HepG2 (cell line): ENCODE data around the gene LYST. TPM values are rescaled to one million over a fixed set of nuclear protein-coding genes. Genes with fewer than 3 reads are reported as not detected.

Source experiments
- ARHGAP35 ChIP-seq: sonication (generic); formaldehyde crosslinking; IDR thresholded peaks from 2 replicates; pipeline ENCODE4 v1.9.0; 2022; ENCODE audit warnings: mild to moderate bottlenecking, inconsistent platforms, moderate library complexity, missing genetic modification reagents, borderline replicate concordance
- BCL6 ChIP-seq: IDR thresholded peaks from 2 replicates; pipeline ENCODE4 v1.6.1; 2016; ENCODE audit warnings: missing genetic modification reagents, missing compliant biosample characterization
- MIXL1 ChIP-seq: IDR thresholded peaks from 2 replicates; pipeline ENCODE4 v1.6.1; 2016
- NCOA1 ChIP-seq: sonication (generic); formaldehyde crosslinking; IDR thresholded peaks from 2 replicates; pipeline ENCODE4 v1.9.0; 2021; ENCODE audit warnings: missing genetic modification reagents
- RORA ChIP-seq: sonication (generic); formaldehyde crosslinking; IDR thresholded peaks from 2 replicates; pipeline ENCODE4 v1.5.0; 2020; ENCODE audit warnings: mild to moderate bottlenecking, missing genetic modification reagents, moderate library complexity
- SRSF9 ChIP-seq: fragments of 200-400 bp; formaldehyde crosslinking; IDR thresholded peaks from 2 replicates; pipeline ENCODE4 v1.6.1; 2018; ENCODE audit warnings: borderline replicate concordance, mild to moderate bottlenecking, low read depth, low read length; ENCODE audit not compliant: insufficient read depth, poor library complexity, severe bottlenecking
- STAT5B ChIP-seq: sonication (generic); formaldehyde crosslinking; IDR thresholded peaks from 2 replicates; pipeline ENCODE4 v1.4.0; 2020; ENCODE audit warnings: missing genetic modification reagents
- TOE1 ChIP-seq: sonication (generic); formaldehyde crosslinking; IDR thresholded peaks from 2 replicates; pipeline ENCODE4 v1.4.0; 2020; ENCODE audit warnings: mild to moderate bottlenecking, missing genetic modification reagents
- ZBTB1 ChIP-seq: sonication (generic); formaldehyde crosslinking; IDR thresholded peaks from 2 replicates; pipeline ENCODE4 v1.4.0; 2020; ENCODE audit warnings: missing genetic modification reagents, borderline replicate concordance
- ZNF879 ChIP-seq: sonication (generic); formaldehyde crosslinking; IDR thresholded peaks from 2 replicates; pipeline ENCODE4 v1.8.1; 2023; ENCODE audit warnings: missing genetic modification reagents
- polyA plus RNA-seq, 8 experiments: library from polyadenylated mRNA; depleted of rRNA in 3 of 8; stranded (reverse) in 7 of 8; unstranded in 1 of 8; fragments of >200 nt; fragmentation: Illumina TruSeq in 4 of 8; extraction: Trizol in 4 of 8; gene quantifications; 2 replicates each; pipeline versions ENCODE4 v1.2.1 to v1.2.3, GENCODE V29; 2011 to 2016; ENCODE audit warnings: low read depth in 4 of 8, missing spikeins in 1 of 8, mixed read lengths in 1 of 8; ENCODE audit not compliant: insufficient read depth in 1 of 8
- total RNA-seq, 5 experiments: library from RNA; depleted of rRNA; stranded (reverse); fragments of >200 nt; fragmentation: Illumina TruSeq; extraction: Trizol; gene quantifications; 2 replicates each; pipeline ENCODE4 v1.2.3, GENCODE V29; 2016; ENCODE audit warnings: low read depth in 1 of 5
- TF ChIP-seq, protein P1 (sequence below): sonication (generic); formaldehyde crosslinking; IDR thresholded peaks from 2 replicates; pipeline ENCODE4 v1.5.0; 2020; ENCODE audit warnings: mild to moderate bottlenecking, missing genetic modification reagents, borderline replicate concordance
- TF ChIP-seq, protein P2 (sequence below): sonication (generic); formaldehyde crosslinking; IDR thresholded peaks from 2 replicates; pipeline ENCODE4 v1.4.0; 2020; ENCODE audit warnings: mild to moderate bottlenecking, missing genetic modification reagents
- TF ChIP-seq, protein P3 (sequence below): sonication (generic); formaldehyde crosslinking; IDR thresholded peaks from 2 replicates; pipeline ENCODE4 v1.4.0; 2020; ENCODE audit warnings: missing genetic modification reagents

LYST gene
- total and polyA plus RNA-seq, 2 of the 13 experiments (the other 11 are each of a cell fraction or from before 2014, with no cell fraction given), result 0.91 to 2.5 TPM

DNA sequence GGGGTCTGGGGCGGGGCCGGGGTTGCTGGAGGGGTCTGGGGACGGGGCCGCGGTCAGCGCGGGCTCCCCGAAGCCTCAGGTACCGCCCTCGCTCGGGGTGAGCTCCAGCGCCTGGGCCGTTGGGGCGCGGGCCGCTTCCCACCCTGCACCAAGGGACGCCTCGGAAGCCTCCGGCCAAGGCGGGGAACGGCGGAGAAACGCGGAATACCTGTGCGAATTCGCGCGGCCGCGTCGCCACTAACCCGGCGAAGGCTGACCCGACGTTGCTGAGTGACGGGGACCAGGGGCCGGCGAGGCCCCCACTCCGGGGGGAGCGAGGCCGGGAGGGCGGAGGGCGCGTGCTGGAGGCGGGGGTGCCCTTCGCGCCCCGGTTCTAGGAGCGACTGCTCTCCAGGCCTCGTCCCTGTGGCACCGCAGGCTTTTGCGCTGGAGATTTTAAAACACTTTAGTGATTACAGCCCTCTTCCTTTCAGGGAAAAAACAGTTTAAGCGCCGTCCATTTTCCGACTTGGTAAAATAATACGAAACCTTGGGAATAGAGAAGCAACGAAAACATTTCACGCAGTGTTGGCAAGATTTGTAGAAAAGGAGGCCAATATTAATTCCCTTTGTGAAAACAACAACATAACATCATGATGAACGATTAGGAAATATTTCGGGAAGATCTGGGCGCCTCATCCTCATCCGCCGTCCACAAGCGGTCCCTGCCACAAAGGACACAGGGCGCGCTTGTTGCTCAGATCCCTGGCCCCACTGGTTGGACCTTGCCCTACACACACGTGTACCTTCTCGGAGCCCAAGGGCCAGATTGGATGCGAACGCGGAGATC, 216.2 kb downstream of the LYST start (continued):
- TF ChIP-seq, protein P1, sequence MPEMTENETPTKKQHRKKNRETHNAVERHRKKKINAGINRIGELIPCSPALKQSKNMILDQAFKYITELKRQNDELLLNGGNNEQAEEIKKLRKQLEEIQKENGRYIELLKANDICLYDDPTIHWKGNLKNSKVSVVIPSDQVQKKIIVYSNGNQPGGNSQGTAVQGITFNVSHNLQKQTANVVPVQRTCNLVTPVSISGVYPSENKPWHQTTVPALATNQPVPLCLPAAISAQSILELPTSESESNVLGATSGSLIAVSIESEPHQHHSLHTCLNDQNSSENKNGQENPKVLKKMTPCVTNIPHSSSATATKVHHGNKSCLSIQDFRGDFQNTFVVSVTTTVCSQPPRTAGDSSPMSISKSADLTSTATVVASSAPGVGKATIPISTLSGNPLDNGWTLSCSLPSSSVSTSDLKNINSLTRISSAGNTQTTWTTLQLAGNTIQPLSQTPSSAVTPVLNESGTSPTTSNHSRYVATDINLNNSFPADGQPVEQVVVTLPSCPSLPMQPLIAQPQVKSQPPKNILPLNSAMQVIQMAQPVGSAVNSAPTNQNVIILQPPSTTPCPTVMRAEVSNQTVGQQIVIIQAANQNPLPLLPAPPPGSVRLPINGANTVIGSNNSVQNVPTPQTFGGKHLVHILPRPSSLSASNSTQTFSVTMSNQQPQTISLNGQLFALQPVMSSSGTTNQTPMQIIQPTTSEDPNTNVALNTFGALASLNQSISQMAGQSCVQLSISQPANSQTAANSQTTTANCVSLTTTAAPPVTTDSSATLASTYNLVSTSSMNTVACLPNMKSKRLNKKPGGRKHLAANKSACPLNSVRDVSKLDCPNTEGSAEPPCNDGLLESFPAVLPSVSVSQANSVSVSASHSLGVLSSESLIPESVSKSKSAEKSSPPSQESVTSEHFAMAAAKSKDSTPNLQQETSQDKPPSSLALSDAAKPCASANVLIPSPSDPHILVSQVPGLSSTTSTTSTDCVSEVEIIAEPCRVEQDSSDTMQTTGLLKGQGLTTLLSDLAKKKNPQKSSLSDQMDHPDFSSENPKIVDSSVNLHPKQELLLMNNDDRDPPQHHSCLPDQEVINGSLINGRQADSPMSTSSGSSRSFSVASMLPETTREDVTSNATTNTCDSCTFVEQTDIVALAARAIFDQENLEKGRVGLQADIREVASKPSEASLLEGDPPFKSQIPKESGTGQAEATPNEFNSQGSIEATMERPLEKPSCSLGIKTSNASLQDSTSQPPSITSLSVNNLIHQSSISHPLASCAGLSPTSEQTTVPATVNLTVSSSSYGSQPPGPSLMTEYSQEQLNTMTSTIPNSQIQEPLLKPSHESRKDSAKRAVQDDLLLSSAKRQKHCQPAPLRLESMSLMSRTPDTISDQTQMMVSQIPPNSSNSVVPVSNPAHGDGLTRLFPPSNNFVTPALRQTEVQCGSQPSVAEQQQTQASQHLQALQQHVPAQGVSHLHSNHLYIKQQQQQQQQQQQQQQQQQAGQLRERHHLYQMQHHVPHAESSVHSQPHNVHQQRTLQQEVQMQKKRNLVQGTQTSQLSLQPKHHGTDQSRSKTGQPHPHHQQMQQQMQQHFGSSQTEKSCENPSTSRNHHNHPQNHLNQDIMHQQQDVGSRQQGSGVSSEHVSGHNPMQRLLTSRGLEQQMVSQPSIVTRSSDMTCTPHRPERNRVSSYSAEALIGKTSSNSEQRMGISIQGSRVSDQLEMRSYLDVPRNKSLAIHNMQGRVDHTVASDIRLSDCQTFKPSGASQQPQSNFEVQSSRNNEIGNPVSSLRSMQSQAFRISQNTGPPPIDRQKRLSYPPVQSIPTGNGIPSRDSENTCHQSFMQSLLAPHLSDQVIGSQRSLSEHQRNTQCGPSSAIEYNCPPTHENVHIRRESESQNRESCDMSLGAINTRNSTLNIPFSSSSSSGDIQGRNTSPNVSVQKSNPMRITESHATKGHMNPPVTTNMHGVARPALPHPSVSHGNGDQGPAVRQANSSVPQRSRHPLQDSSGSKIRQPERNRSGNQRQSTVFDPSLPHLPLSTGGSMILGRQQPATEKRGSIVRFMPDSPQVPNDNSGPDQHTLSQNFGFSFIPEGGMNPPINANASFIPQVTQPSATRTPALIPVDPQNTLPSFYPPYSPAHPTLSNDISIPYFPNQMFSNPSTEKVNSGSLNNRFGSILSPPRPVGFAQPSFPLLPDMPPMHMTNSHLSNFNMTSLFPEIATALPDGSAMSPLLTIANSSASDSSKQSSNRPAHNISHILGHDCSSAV (CRISPR knock-in tag), result no peak
- TF ChIP-seq, protein P2, sequence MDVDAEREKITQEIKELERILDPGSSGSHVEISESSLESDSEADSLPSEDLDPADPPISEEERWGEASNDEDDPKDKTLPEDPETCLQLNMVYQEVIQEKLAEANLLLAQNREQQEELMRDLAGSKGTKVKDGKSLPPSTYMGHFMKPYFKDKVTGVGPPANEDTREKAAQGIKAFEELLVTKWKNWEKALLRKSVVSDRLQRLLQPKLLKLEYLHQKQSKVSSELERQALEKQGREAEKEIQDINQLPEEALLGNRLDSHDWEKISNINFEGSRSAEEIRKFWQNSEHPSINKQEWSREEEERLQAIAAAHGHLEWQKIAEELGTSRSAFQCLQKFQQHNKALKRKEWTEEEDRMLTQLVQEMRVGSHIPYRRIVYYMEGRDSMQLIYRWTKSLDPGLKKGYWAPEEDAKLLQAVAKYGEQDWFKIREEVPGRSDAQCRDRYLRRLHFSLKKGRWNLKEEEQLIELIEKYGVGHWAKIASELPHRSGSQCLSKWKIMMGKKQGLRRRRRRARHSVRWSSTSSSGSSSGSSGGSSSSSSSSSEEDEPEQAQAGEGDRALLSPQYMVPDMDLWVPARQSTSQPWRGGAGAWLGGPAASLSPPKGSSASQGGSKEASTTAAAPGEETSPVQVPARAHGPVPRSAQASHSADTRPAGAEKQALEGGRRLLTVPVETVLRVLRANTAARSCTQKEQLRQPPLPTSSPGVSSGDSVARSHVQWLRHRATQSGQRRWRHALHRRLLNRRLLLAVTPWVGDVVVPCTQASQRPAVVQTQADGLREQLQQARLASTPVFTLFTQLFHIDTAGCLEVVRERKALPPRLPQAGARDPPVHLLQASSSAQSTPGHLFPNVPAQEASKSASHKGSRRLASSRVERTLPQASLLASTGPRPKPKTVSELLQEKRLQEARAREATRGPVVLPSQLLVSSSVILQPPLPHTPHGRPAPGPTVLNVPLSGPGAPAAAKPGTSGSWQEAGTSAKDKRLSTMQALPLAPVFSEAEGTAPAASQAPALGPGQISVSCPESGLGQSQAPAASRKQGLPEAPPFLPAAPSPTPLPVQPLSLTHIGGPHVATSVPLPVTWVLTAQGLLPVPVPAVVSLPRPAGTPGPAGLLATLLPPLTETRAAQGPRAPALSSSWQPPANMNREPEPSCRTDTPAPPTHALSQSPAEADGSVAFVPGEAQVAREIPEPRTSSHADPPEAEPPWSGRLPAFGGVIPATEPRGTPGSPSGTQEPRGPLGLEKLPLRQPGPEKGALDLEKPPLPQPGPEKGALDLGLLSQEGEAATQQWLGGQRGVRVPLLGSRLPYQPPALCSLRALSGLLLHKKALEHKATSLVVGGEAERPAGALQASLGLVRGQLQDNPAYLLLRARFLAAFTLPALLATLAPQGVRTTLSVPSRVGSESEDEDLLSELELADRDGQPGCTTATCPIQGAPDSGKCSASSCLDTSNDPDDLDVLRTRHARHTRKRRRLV (CRISPR knock-in tag), result no peak
- TF ChIP-seq, protein P3, sequence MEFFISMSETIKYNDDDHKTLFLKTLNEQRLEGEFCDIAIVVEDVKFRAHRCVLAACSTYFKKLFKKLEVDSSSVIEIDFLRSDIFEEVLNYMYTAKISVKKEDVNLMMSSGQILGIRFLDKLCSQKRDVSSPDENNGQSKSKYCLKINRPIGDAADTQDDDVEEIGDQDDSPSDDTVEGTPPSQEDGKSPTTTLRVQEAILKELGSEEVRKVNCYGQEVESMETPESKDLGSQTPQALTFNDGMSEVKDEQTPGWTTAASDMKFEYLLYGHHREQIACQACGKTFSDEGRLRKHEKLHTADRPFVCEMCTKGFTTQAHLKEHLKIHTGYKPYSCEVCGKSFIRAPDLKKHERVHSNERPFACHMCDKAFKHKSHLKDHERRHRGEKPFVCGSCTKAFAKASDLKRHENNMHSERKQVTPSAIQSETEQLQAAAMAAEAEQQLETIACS, result no peak
- TF ChIP-seq ARHGAP35 (CRISPR knock-in tag), result 0 out of 2 replicates have a peak, but pooled peaks have one; percentile 21
- TF ChIP-seq STAT5B, result peak; percentile 48; the same call in 1 of the 2 replicates
- peak; percentile 49; the same call in 1 of the 2 replicates for TF ChIP-seq ZBTB1 (CRISPR knock-in tag)
- 0 out of 2 replicates have a peak, but pooled peaks have one; percentile 34 for TF ChIP-seq ZNF879 (CRISPR knock-in tag)
- no peak for TF ChIP-seq NCOA1
- no peak; the same call in 1 of the 2 replicates for TF ChIP-seq MIXL1 (CRISPR knock-in tag)
- no peak for TF ChIP-seq SRSF9
- no peak for TF ChIP-seq RORA
- peak; percentile 76 for TF ChIP-seq BCL6
- TF ChIP-seq TOE1 (CRISPR knock-in tag), result 0 out of 2 replicates have a peak, but pooled peaks have one; percentile 52
